Ectodermal cell (in vitro differentiated cells): Measurements from ENCODE around the gene FAM163A.

ENCODE experiments used
- H3K27ac ChIP-seq: 2 replicates; pipeline ENCODE4 v1.7.0; 2013; ENCODE audit warnings: mild to moderate bottlenecking, low read depth, low read length; ENCODE audit not compliant: insufficient read depth, poor library complexity, severe bottlenecking
- H3K27me3 ChIP-seq: 2 replicates; pipeline ENCODE4 v1.7.0; 2013; ENCODE audit warnings: mild to moderate bottlenecking, low read length; ENCODE audit not compliant: insufficient read depth, control insufficient read depth, poor library complexity, severe bottlenecking
- H3K36me3 ChIP-seq: one replicate; pipeline ENCODE4 v1.7.0; 2013; ENCODE audit warnings: low read length; ENCODE audit not compliant: control insufficient read depth, insufficient read depth
- H3K4me1 ChIP-seq: one replicate; pipeline ENCODE4 v1.7.0; 2013; ENCODE audit warnings: low read length; ENCODE audit not compliant: control insufficient read depth, insufficient read depth
- H3K4me3 ChIP-seq: 2 replicates; pipeline ENCODE4 v1.7.0; 2013; ENCODE audit warnings: low read depth, low read length, control low read depth; ENCODE audit not compliant: insufficient read depth
- H3K9me3 ChIP-seq: 2 replicates; pipeline ENCODE4 v1.7.0; 2013; ENCODE audit warnings: mild to moderate bottlenecking, low read length, moderate library complexity; ENCODE audit not compliant: control insufficient read depth
- WGBS, 2 experiments: methylation state at CpG; one replicate each; pipeline ENCODE4 v1.1.7; 2013; ENCODE audit warnings: missing lambda C conversion rate in 2 of 2; 5-methylcytosine and 5-hydroxymethylcytosine counted together

The FAM163A gene

DNA sequence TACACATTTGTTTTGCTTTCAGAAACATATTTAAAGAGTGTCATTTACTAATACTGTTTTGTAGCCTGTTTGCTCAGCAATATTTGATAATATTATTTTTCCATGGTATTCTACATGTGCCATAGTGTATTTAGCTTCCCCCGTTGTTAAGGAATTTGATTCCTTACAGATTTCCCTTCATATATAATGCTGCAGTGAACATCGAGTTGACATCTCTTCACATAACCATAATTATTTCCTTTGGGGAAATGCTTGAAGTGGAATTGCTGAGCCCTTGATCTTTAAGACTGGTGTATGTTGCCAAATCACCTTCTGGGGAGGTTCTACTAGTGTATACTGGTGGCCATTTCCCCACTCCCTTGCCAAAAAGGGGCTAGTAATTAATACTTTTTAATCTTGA lies 42.6 kb downstream of the FAM163A start:
- no peaks in the 10 kb centered on the region for H3K9me3 ChIP-seq
- WGBS, 2 experiments = 100% methylated on average over 1 of the region's 2 CpGs; no CpG with 5 or more reads in 1 of the 2 experiments
- no peaks in the 10 kb centered on the region for H3K4me1 ChIP-seq
- H3K27me3 ChIP-seq = no peaks in the 10 kb centered on the region
- H3K27ac ChIP-seq = no peak overlapping the region
- H3K4me3 ChIP-seq = no peak overlapping the region
- no peaks in the 10 kb centered on the region for H3K36me3 ChIP-seq

DNA sequence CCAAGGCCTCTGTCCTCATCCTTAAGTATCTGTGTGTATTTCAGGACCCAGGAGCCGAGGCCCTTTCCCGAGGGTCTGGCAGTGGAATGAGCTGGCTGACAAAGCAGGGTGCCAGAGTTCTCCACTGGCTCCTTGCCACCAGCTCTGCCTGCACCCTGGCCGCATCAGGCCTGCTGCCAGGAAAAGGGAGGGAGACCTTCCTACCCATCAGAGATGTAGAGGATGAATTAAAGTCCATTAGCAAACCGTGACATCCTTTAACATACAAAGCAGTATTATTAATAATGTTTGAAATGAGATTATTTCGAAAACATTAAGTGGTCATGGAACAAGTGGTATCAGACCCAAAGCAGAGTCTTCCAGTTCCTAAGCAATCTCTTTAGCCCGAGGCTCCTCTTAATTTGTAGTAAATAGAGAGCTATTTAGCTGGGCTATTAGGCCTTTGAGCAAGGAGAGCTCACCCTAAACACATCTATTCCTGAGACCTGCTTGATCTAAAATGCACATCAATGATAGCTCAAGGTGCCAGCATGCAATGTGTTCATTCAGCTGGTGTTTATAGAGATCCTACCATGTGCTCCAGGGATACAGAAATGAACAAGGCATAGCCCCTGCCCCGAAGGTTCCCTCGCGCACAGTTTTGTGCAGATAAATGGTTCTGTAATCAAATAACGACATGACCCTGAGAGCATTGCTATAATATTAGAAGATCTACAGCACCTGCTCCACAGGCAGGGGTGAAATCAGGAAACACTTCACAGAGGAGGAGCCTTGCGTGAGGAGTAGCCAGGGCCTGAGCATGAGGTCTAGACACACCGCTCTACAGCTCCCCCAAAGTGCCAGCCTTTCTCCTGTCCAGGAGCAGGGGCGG lies 44.0 kb downstream of the FAM163A start:
- H3K27ac ChIP-seq = no peak overlapping the region
- no peaks in the 10 kb centered on the region for H3K9me3 ChIP-seq
- H3K36me3 ChIP-seq = no peaks in the 10 kb centered on the region
- no peaks in the 10 kb centered on the region for H3K4me1 ChIP-seq
- H3K27me3 ChIP-seq = no peaks in the 10 kb centered on the region
- no peak overlapping the region for H3K4me3 ChIP-seq
- 95 to 97% methylated on average over 12 to 13 of the region's 13 CpGs for WGBS, 2 experiments

DNA sequence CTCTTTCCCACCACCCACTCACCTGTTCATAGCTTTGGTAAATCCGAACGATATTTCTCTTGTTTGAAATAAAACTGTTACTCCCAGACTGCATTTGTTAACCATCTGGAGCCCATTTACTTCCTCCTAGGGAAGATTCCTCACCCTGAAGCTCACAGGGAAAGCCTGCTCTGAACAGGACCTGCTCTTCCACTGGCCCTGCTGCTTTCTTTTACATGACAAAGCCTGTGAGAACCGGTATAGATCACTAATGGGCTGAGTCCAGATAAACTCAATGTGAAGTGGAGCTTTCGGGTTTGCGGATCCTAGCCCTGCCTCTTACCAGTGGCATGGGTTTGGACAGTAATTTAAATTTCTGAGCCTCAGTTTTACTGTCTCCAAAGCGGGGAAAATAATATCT lies 45.2 kb downstream of the FAM163A start:
- Histone ChIP-seq H3K4me1 (no peaks in the 10 kb centered on the region), H3K9me3 (no peaks in the 10 kb centered on the region), H3K36me3 (no peaks in the 10 kb centered on the region), H3K27ac (no peak overlapping the region), H3K27me3 (no peaks in the 10 kb centered on the region), H3K4me3 (no peak overlapping the region)
- 39 to 48% methylated on average over 6 of the region's 6 CpGs for WGBS, 2 experiments

DNA sequence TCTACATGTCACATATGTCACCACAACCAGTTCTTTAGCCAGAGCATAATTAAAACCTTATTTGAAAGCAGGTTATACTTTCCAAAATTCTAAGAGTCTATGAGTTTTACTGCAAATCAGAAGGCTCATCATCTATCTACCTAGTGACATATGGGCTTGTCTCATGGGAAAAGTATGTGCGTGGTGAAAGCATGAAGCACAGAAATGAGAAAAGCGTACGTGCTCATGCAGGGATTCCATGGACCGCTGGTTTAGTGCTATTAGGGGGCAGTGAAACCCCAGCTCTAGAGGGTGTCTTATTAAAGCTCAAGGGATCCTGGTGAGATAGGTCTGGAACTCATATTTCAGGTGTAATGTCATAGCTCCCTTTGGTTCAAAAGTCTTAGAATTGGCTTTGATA lies 50.2 kb downstream of the FAM163A start:
- no peak overlapping the region for H3K27ac ChIP-seq

GRCh38 chr1:179794146-179794545 lies 51.1 kb downstream of the FAM163A start:
- 100% methylated on average over 1 of the region's 1 CpG for WGBS, 2 experiments
- Histone ChIP-seq H3K4me1 (no peaks in the 10 kb centered on the region), H3K27me3 (no peaks in the 10 kb centered on the region), H3K36me3 (no peaks in the 10 kb centered on the region), H3K27ac (no peak overlapping the region), H3K9me3 (no peaks in the 10 kb centered on the region), H3K4me3 (no peak overlapping the region)

More for the DNA sequence above, 50.2 kb downstream of the FAM163A start:
- 96 to 97% methylated on average over 4 of the region's 4 CpGs for WGBS, 2 experiments
- Histone ChIP-seq H3K4me3 (no peak overlapping the region), H3K36me3 (no peaks in the 10 kb centered on the region), H3K4me1 (no peaks in the 10 kb centered on the region), H3K9me3 (no peaks in the 10 kb centered on the region), H3K27me3 (no peaks in the 10 kb centered on the region)

DNA sequence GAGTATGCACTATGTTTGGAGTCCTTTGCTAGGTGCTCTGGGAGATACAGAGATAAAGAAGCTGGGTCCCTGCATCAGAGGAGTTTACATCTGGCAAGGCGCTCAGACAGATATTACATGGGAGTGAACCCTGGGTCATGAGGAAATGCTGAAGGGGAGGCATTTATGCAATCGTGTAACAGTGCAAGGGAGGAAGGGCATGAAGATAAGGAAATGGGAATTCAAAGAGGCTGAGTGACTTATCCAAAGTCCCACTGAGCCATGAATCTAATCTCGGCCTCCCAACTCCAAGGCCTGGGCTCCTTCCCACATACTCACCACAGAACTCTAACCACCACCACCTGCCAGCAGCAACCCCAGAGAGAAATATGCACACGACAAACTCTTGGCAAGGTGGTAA lies 51.6 kb downstream of the FAM163A start:
- Histone ChIP-seq H3K4me3 (no peak overlapping the region), H3K27ac (no peak overlapping the region), H3K27me3 (no peaks in the 10 kb centered on the region), H3K9me3 (no peaks in the 10 kb centered on the region), H3K4me1 (no peaks in the 10 kb centered on the region), H3K36me3 (no peaks in the 10 kb centered on the region)
- 80 to 87% methylated on average over 3 to 4 of the region's 4 CpGs for WGBS, 2 experiments

- Histone ChIP-seq H3K9me3 (no peaks in the 10 kb centered on the region), H3K4me3 (no peak overlapping the region), H3K36me3 (no peaks in the 10 kb centered on the region), H3K27me3 (no peaks in the 10 kb centered on the region), H3K4me1 (no peaks in the 10 kb centered on the region), H3K27ac (no peak overlapping the region)
- WGBS, 2 experiments = 85 to 89% methylated on average over 10 of the region's 10 CpGs
Observed at GRCh38 chr1:179798213-179798863, 55.2 kb downstream of the FAM163A start.

GRCh38 chr1:179798864-179799516 lies 55.9 kb downstream of the FAM163A start:
- Histone ChIP-seq H3K4me1 (no peaks in the 10 kb centered on the region), H3K27ac (no peak overlapping the region), H3K4me3 (no peak overlapping the region), H3K9me3 (no peaks in the 10 kb centered on the region), H3K27me3 (no peaks in the 10 kb centered on the region), H3K36me3 (no peaks in the 10 kb centered on the region)
- 97% methylated on average over 6 of the region's 6 CpGs for WGBS, 2 experiments

DNA sequence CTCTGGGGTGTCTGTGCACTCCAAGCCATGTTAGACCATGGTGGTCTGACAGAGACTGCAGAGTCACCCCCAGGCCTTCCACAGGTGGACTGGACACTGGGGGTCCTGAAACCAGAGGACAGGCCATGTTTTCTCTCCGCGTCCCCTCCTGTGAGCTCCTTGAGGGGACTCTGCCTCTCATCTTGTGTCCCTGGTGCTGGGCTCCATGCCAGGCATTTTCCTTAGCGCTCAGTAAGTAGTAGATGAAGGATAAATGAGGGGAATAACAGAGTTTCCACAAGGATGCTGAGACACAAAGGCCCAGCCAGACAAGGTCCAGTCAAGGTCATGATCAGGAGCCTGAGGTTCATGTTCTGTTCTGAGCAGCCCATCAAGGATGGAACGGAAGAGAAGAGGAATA lies 57.4 kb downstream of the FAM163A start:
- Histone ChIP-seq H3K36me3 (no peaks in the 10 kb centered on the region), H3K4me1 (no peaks in the 10 kb centered on the region), H3K27ac (no peak overlapping the region), H3K4me3 (no peak overlapping the region), H3K9me3 (no peaks in the 10 kb centered on the region), H3K27me3 (no peaks in the 10 kb centered on the region)
- 93 to 97% methylated on average over 4 of the region's 4 CpGs for WGBS, 2 experiments

DNA sequence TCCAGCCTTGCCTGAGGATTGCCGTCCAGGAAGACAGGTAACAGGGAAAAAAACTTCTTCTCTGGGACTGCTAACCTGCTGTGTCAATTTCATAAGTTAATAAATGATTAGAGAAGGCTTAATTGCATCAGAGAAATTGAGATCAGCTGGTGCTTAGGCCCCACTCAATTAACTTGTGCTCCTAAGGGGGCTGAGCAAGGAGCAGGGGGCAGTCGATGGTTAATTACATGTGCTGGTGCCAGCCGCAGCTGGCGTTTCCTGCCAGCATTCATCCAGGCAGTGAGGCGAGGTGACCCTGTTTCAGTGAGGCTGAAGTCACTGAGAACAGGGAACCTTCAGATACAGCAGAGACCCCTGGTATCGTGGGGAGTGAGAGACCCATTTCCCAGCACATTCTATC lies 60.0 kb downstream of the FAM163A start:
- H3K36me3 ChIP-seq = no peaks in the 10 kb centered on the region
- H3K9me3 ChIP-seq = no peaks in the 10 kb centered on the region
- 95 to 96% methylated on average over 6 of the region's 6 CpGs for WGBS, 2 experiments
- H3K4me1 ChIP-seq = no peaks in the 10 kb centered on the region
- no peaks in the 10 kb centered on the region for H3K27me3 ChIP-seq
- H3K27ac ChIP-seq = no peak overlapping the region
- H3K4me3 ChIP-seq = no peak overlapping the region
